ENCODE measurements around the gene CPT1B. TPM values are rescaled to one million over a fixed set of nuclear protein-coding genes. Genes with fewer than 3 reads are reported as not detected.

CPT1B gene
- polyA plus RNA-seq, 1 donor from 2014 or later, result 72.4 TPM

- Histone ChIP-seq H3K4me2 (ENCODE audit: low read length) (no peak overlapping the region), H3K36me3 (ENCODE audit: insufficient read depth, low read length) (peaks cover 5% of the 10 kb centered on the region), H4K20me1 (ENCODE audit: insufficient read depth) (no peaks in the 10 kb centered on the region), H3K9me3 (ENCODE audit: low read length) (no peaks in the 10 kb centered on the region), H2AFZ (ENCODE audit: low read depth, low read length) (no peak overlapping the region), H3K79me2 (replicated peaks; ENCODE audit: insufficient read depth, low read length) (no peaks in the 10 kb centered on the region), H3K4me3 (ENCODE audit: low read length) (no peak overlapping the region), H3K27ac (ENCODE audit: low read length) (no peak overlapping the region), H3K9ac (ENCODE audit: low read length) (no peak overlapping the region), H3K9me2 (ENCODE audit: insufficient read depth, low read length) (no peaks in the 10 kb centered on the region), H3F3A (ENCODE audit: insufficient read depth, low read length, poor library complexity, severe bottlenecking) (no peaks in the 10 kb centered on the region), H3K27me3 (ENCODE audit: insufficient read depth, low read depth, low read length) (no peaks in the 10 kb centered on the region)
- TF ChIP-seq RAD21 (conservative IDR thresholded peaks at IDR 0.05) (no peak), MXI1 (conservative IDR thresholded peaks at IDR 0.05; ENCODE audit: poor library complexity, severe bottlenecking) (no peak), REST (IDR thresholded peaks at IDR 0.05; ENCODE audit: borderline replicate concordance) (no peak)
Observed at GRCh38 chr22:50605002-50605612, 26.9 kb upstream of the CPT1B start.

- Histone ChIP-seq H3K9me2 (ENCODE audit: insufficient read depth, low read length) (no peaks in the 10 kb centered on the region), H3K27ac (ENCODE audit: low read length) (no peak overlapping the region), H3K4me3 (ENCODE audit: low read length) (no peak overlapping the region), H4K20me1 (ENCODE audit: insufficient read depth) (no peaks in the 10 kb centered on the region), H3K4me2 (ENCODE audit: low read length) (no peak overlapping the region), H3K9me3 (ENCODE audit: low read length) (no peaks in the 10 kb centered on the region), H3K36me3 (ENCODE audit: insufficient read depth, low read length) (peaks cover 5% of the 10 kb centered on the region), H3K9ac (ENCODE audit: low read length) (no peak overlapping the region), H3K79me2 (replicated peaks; ENCODE audit: insufficient read depth, low read length) (no peaks in the 10 kb centered on the region), H3K27me3 (ENCODE audit: insufficient read depth, low read depth, low read length) (no peaks in the 10 kb centered on the region), H2AFZ (ENCODE audit: low read depth, low read length) (no peak overlapping the region), H3F3A (ENCODE audit: insufficient read depth, low read length, poor library complexity, severe bottlenecking) (no peaks in the 10 kb centered on the region)
- TF ChIP-seq RAD21 (conservative IDR thresholded peaks at IDR 0.05), result no peak
- no peak for TF ChIP-seq EZH2 (IDR thresholded peaks at IDR 0.05; ENCODE audit: borderline replicate concordance, insufficient read depth, low read length, poor library complexity, severe bottlenecking)
- TF ChIP-seq POLR2AphosphoS5 (IDR thresholded peaks at IDR 0.05), result no peak
- no peak for TF ChIP-seq REST (IDR thresholded peaks at IDR 0.05; ENCODE audit: borderline replicate concordance)
- TF ChIP-seq CTCF (IDR thresholded peaks at IDR 0.05; ENCODE audit: poor library complexity, severe bottlenecking), result no peak
- TF ChIP-seq MXI1 (conservative IDR thresholded peaks at IDR 0.05; ENCODE audit: poor library complexity, severe bottlenecking), result no peak
- no peak for TF ChIP-seq EP300 (conservative IDR thresholded peaks at IDR 0.05; ENCODE audit: poor library complexity, severe bottlenecking)
- no peak for TF ChIP-seq TAF1 (IDR thresholded peaks at IDR 0.05; ENCODE audit: low read depth)
- no peak for TF ChIP-seq SMC3 (conservative IDR thresholded peaks at IDR 0.05; ENCODE audit: poor library complexity)
Observed at GRCh38 chr22:50604256-50605001, 26.2 kb upstream of the CPT1B start.

All from neural cell (in vitro differentiated cells).